H1 (cell line): ENCODE measurements around the gene EFEMP1. TPM values are rescaled to one million over a fixed set of nuclear protein-coding genes. Genes with fewer than 3 reads are reported as not detected.

Source experiments
- CTCF ChIA-PET: fragments of 300-600 bp; sonication (Branson Sonifier 250); formaldehyde crosslinking; loops from one replicate; lab custom pipeline; 2021; ENCODE audit not compliant: partially characterized antibody; lab: Charles Lee
- POLR2A ChIA-PET: fragments of 300-600 bp; sonication (Branson Sonifier 250); formaldehyde crosslinking; loops from one replicate; lab custom pipeline; 2021; ENCODE audit warnings: inconsistent platforms; ENCODE audit not compliant: partially characterized antibody; lab: Charles Lee
- DNase-seq, 2 experiments: peaks; one replicate each; pipeline versions ENCODE4 v3.0.0 to v3.0.0-alpha.2; 2010 to 2022; ENCODE audit warnings: low spot score in 2 of 2, low read depth in 1 of 2, mixed read lengths in 1 of 2
- FAIRE-seq: peaks from 2 replicates; lab custom pipeline; 2011; peaks lifted over from hg19 to GRCh38; lab: Jason Lieb, UNC
- H2AFZ ChIP-seq: 2 replicates; pipeline ENCODE4 v1.8.1; 2012; ENCODE audit warnings: low read length, inconsistent platforms
- H2AK5ac ChIP-seq: 2 replicates; pipeline ENCODE4 v1.6.1; 2013; ENCODE audit warnings: low read depth, low read length
- H2BK120ac ChIP-seq: replicated peaks from 2 replicates; pipeline ENCODE3; 2013; ENCODE audit warnings: low read depth, low read length, inconsistent platforms
- H2BK12ac ChIP-seq: 2 replicates; pipeline ENCODE4 v1.6.1; 2013; ENCODE audit warnings: low read depth, low read length
- H2BK15ac ChIP-seq: 2 replicates; pipeline ENCODE4 v1.6.1; 2013; ENCODE audit warnings: low read length
- H2BK20ac ChIP-seq: 2 replicates; pipeline ENCODE4 v1.6.1; 2013; ENCODE audit warnings: low read length
- H2BK5ac ChIP-seq: 2 replicates; pipeline ENCODE4 v1.6.1; 2013; ENCODE audit warnings: low read depth, low read length
- H3K14ac ChIP-seq: 2 replicates; pipeline ENCODE4 v1.6.1; 2013; ENCODE audit warnings: inconsistent platforms; ENCODE audit not compliant: insufficient read length
- H3K18ac ChIP-seq: 2 replicates; pipeline ENCODE4 v1.6.1; 2013; ENCODE audit warnings: low read length; ENCODE audit errors: extremely low read depth
- H3K23ac ChIP-seq: 2 replicates; pipeline ENCODE4 v1.6.1; 2013; ENCODE audit warnings: inconsistent platforms; ENCODE audit not compliant: insufficient read length
- H3K23me2 ChIP-seq: 2 replicates; pipeline ENCODE4 v1.6.1; 2013; ENCODE audit warnings: low read depth, low read length
- H3K27ac ChIP-seq: 2 replicates; pipeline ENCODE4 v1.6.1; 2011; ENCODE audit warnings: low read depth, low read length, inconsistent platforms
- H3K27me3 ChIP-seq, 4 experiments: replicated peaks in 1 of 4; 1 replicate in 1 of 4; 2 replicates in 3 of 4; pipeline versions ENCODE4 v1.6.1 to v1.8.1; 2011 to 2013; ENCODE audit warnings: low read length in 3 of 4, mild to moderate bottlenecking in 3 of 4, inconsistent platforms in 2 of 4, mixed read lengths in 2 of 4, moderate library complexity in 1 of 4; ENCODE audit not compliant: control insufficient read depth in 3 of 4, insufficient read depth in 3 of 4; ENCODE audit errors: extremely low read depth in 1 of 4
- H3K36me3 ChIP-seq, 4 experiments: 2 replicates each; pipeline versions ENCODE4 v1.6.1 to v1.8.1; 2011 to 2013; ENCODE audit warnings: mild to moderate bottlenecking in 4 of 4, low read length in 3 of 4, moderate library complexity in 2 of 4, control low read depth in 1 of 4, inconsistent platforms in 1 of 4; ENCODE audit not compliant: insufficient read depth in 4 of 4, control insufficient read depth in 2 of 4
- H3K4ac ChIP-seq: replicated peaks from 2 replicates; pipeline ENCODE3; 2013; ENCODE audit warnings: low read length, low read depth, mixed read lengths, inconsistent platforms; ENCODE audit not compliant: insufficient read length
- H3K4me1 ChIP-seq, 4 experiments: replicated peaks in 1 of 4; 1 replicate in 1 of 4; 2 replicates in 3 of 4; pipeline versions ENCODE4 v1.6.1 to v1.8.1; 2011 to 2013; ENCODE audit warnings: low read length in 3 of 4, inconsistent platforms in 2 of 4, mixed read lengths in 1 of 4; ENCODE audit not compliant: insufficient read depth in 4 of 4, control insufficient read depth in 3 of 4
- H3K4me2 ChIP-seq, 2 experiments: 2 replicates each; pipeline versions ENCODE4 v1.6.1 to v1.8.1; 2011 to 2013; ENCODE audit warnings: low read depth in 2 of 2, low read length in 2 of 2, control low read depth in 1 of 2, inconsistent platforms in 1 of 2, mild to moderate bottlenecking in 1 of 2; ENCODE audit not compliant: insufficient read depth in 1 of 2
- H3K4me3 ChIP-seq, 4 experiments: fragments of 200-600, 300-600 bp in 1 of 4; sonication (generic), shearing (Covaris generic), sonication (Bioruptor Twin) in 1 of 4; 2 replicates each; pipeline versions ENCODE4 v1.5.1 to v1.8.1; 2011 to 2016; ENCODE audit warnings: low read length in 4 of 4, low read depth in 3 of 4, control low read depth in 2 of 4, inconsistent platforms in 2 of 4, mild to moderate bottlenecking in 2 of 4, mixed read lengths in 1 of 4, moderate library complexity in 1 of 4; ENCODE audit not compliant: insufficient read depth in 2 of 4; ENCODE audit errors: extremely low read depth in 1 of 4
- H3K56ac ChIP-seq: replicated peaks from 2 replicates; pipeline ENCODE3; 2013; ENCODE audit warnings: low read depth, mild to moderate bottlenecking, mixed read lengths, low read length, inconsistent platforms; ENCODE audit not compliant: insufficient read length
- H3K79me1 ChIP-seq: 2 replicates; pipeline ENCODE4 v1.6.1; 2013; ENCODE audit warnings: low read depth, low read length, control low read depth
- H3K79me2 ChIP-seq, 2 experiments: 2 replicates each; pipeline versions ENCODE4 v1.6.1 to v1.8.1; 2012 to 2013; ENCODE audit warnings: low read length in 2 of 2, mild to moderate bottlenecking in 2 of 2, inconsistent platforms in 1 of 2; ENCODE audit not compliant: insufficient read depth in 2 of 2, control insufficient read depth in 1 of 2
- H3K9ac ChIP-seq, 4 experiments: replicated peaks in 1 of 4; 1 replicate in 1 of 4; 2 replicates in 3 of 4; pipeline versions ENCODE4 v1.6.1 to v1.8.1; 2011 to 2013; ENCODE audit warnings: low read depth in 3 of 4, low read length in 3 of 4, control low read depth in 2 of 4, mild to moderate bottlenecking in 2 of 4, moderate library complexity in 2 of 4, inconsistent platforms in 1 of 4; ENCODE audit errors: extremely low read depth in 1 of 4
- H3K9me3 ChIP-seq, 2 experiments: 2 replicates each; pipeline versions ENCODE4 v1.6.1 to v1.8.1; 2012 to 2013; ENCODE audit warnings: mild to moderate bottlenecking in 2 of 2, moderate library complexity in 2 of 2, control low read depth in 1 of 2, inconsistent platforms in 1 of 2, low read depth in 1 of 2, low read length in 1 of 2, mixed read lengths in 1 of 2; ENCODE audit not compliant: insufficient read depth in 2 of 2
- H4K20me1 ChIP-seq, 2 experiments: replicated peaks in 1 of 2; 2 replicates each; pipeline versions ENCODE3 to v1.8.1; 2011 to 2013; ENCODE audit warnings: inconsistent platforms in 2 of 2, low read length in 2 of 2, mild to moderate bottlenecking in 1 of 2; ENCODE audit not compliant: insufficient read depth in 2 of 2, control insufficient read depth in 1 of 2
- H4K5ac ChIP-seq: 2 replicates; pipeline ENCODE4 v1.6.1; 2013; ENCODE audit warnings: low read length, low read depth, mixed read lengths, inconsistent platforms; ENCODE audit not compliant: insufficient read length
- H4K8ac ChIP-seq: 2 replicates; pipeline ENCODE4 v1.8.0; 2013; ENCODE audit warnings: mild to moderate bottlenecking, moderate library complexity, low read length, inconsistent platforms; ENCODE audit not compliant: insufficient read depth; ENCODE audit errors: extremely low read depth
- H4K91ac ChIP-seq: replicated peaks from 2 replicates; pipeline ENCODE3; 2013; ENCODE audit warnings: low read length, mixed read lengths, inconsistent platforms; ENCODE audit not compliant: insufficient read length
- BACH1 ChIP-seq: IDR thresholded peaks from 2 replicates; pipeline ENCODE4 v1.6.1; 2012; ENCODE audit warnings: low read length, improper control_type of control experiment
- E2F6 ChIP-seq: IDR thresholded peaks from 2 replicates; pipeline ENCODE4 v1.6.1; 2012; ENCODE audit warnings: inconsistent platforms
- MAFK ChIP-seq: IDR thresholded peaks from 2 replicates; pipeline ENCODE4 v1.6.1; 2012; ENCODE audit warnings: low read depth, mild to moderate bottlenecking, improper control_type of control experiment, low read length
- RAD21 ChIP-seq, 2 experiments: IDR thresholded peaks in 1 of 2; conservative IDR thresholded peaks in 1 of 2; 2 replicates each; pipeline ENCODE4 v1.6.1; 2011; ENCODE audit warnings: low read depth in 2 of 2, low read length in 2 of 2, improper control_type of control experiment in 1 of 2, inconsistent platforms in 1 of 2, mild to moderate bottlenecking in 1 of 2, moderate library complexity in 1 of 2
- SIX5 ChIP-seq: IDR thresholded peaks from 2 replicates; pipeline ENCODE4 v1.6.1; 2011; ENCODE audit warnings: mild to moderate bottlenecking, low read depth, low read length
- SRF ChIP-seq: IDR thresholded peaks from 2 replicates; pipeline ENCODE4 v1.6.1; 2011; ENCODE audit warnings: mild to moderate bottlenecking, low read depth, low read length, moderate library complexity
- SUZ12 ChIP-seq: fragments of 200-600 bp; sonication (generic); IDR thresholded peaks from 2 replicates; pipeline ENCODE4 v1.6.1; 2012; ENCODE audit warnings: mild to moderate bottlenecking, inconsistent platforms, low read length, moderate library complexity, mixed read lengths
- TBP ChIP-seq: IDR thresholded peaks from 2 replicates; pipeline ENCODE4 v1.6.1; 2011; ENCODE audit warnings: low read depth, low read length, improper control_type of control experiment
- TEAD4 ChIP-seq: IDR thresholded peaks from 2 replicates; pipeline ENCODE4 v1.6.1; 2012; ENCODE audit warnings: low read depth, low read length, inconsistent platforms, mixed read lengths
- WGBS, 2 experiments: shearing (Covaris generic) in 1 of 2; methylation state at CpG; one replicate each; pipeline versions ENCODE4 v1.1.6 to v1.1.7; 2013 to 2015; ENCODE audit warnings: low lambda C conversion rate in 2 of 2, mixed read lengths in 2 of 2, inconsistent platforms in 1 of 2, low coverage in 1 of 2, missing lambda C conversion rate in 1 of 2; ENCODE audit not compliant: insufficient replicate concordance in 2 of 2, insufficient coverage in 1 of 2, insufficient read length in 1 of 2; ENCODE audit errors: extremely low coverage in 1 of 2, missing lambda C conversion rate in 1 of 2; 5-methylcytosine and 5-hydroxymethylcytosine counted together
- polyA plus RNA-seq, 7 experiments: library from polyadenylated mRNA; depleted of rRNA in 3 of 7; stranded (reverse) in 5 of 7; unstranded in 2 of 7; fragments of >200 nt in 5 of 7; fragments of 200-250 nt in 2 of 7; gene quantifications; 1 replicate in 5 of 7; 2 replicates in 1 of 7; 4 replicates in 1 of 7; pipeline versions ENCODE4 v1.2.1 to v1.2.3, GENCODE V29; 2011 to 2013; ENCODE audit warnings: missing spikeins in 2 of 7, mixed read lengths in 2 of 7
- total RNA-seq: library from RNA; stranded (reverse); fragmentation: NEBNext Ultra II Directional; extraction: Animal tissue kit (Norgen Biotek cat#: 25700); gene quantifications from 2 replicates; pipeline ENCODE4 v1.2.1, GENCODE V29; 2021
- TF ChIP-seq, protein P1 (sequence below): IDR thresholded peaks from 2 replicates; pipeline ENCODE4 v1.6.1; 2012; ENCODE audit warnings: low read length, inconsistent platforms

EFEMP1 gene
- total and polyA plus RNA-seq, 2 of the 8 experiments (the other 6 are each of a cell fraction or from before 2014, with no cell fraction given) = 15.5 to 19.7 TPM

DNA sequence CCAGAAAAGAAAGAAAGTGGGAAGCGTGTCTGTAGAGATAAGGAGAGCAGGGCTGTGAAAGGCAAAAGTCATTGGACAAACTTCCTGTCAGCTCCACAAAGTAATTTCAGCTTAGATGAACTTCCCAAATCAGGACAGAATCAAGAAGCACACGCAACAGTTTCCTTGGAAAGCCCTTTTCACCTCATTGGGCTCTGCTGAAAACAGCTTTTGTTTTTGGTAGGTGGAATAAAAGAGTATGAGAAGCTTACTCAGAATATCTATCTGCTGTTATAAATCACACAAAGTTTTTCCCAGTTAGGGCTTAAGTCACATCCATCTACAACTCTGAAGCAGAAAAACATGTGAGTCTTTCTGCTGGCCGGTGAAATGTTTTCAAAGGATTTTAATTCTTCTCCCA lies 42.4 kb upstream of the EFEMP1 start:
- CTCF ChIA-PET = interaction anchor here (1.3 to 11.0 kb wide), 4 partner anchors 9 to 248 kb away, joined by 3 to 113 read pairs (median 10); no protein-coding TSS in a partner anchor

More for the DNA sequence above, 42.4 kb upstream of the EFEMP1 start:
- FAIRE-seq (no peak), DNase-seq (no peak)
- H2BK120ac ChIP-seq = no peak overlapping the region
- no peak overlapping the region for H3K4me2 ChIP-seq
- H3K4ac ChIP-seq = no peak overlapping the region
- no peak overlapping the region for H3K27ac ChIP-seq
- H4K20me1 ChIP-seq = no peaks in the 10 kb centered on the region
- H3K23ac ChIP-seq = no peak overlapping the region
- H2BK15ac ChIP-seq = no peak overlapping the region
- H3K56ac ChIP-seq = no peak overlapping the region
- H3K36me3 ChIP-seq = no peaks in the 10 kb centered on the region
- H2BK12ac ChIP-seq = no peak overlapping the region
- no peak overlapping the region for H4K5ac ChIP-seq
- no peak overlapping the region for H2AK5ac ChIP-seq
- no peak overlapping the region for H3K4me3 ChIP-seq
- H2AFZ ChIP-seq = no peak overlapping the region
- no peak overlapping the region for H3K9ac ChIP-seq
- POLR2A ChIA-PET = no interaction called here
- 85% methylated on average over 3 of the region's 3 CpGs; no CpG with 5 or more reads in 1 of the 2 experiments for WGBS, 2 experiments
- no peaks in the 10 kb centered on the region for H3K79me2 ChIP-seq
- TF ChIP-seq BACH1 (no peak), SIX5 (no peak), TEAD4 (no peak), TBP (no peak), SRF (no peak), E2F6 (no peak), RAD21 (IDR thresholded peaks at IDR 0.05 in 1 of 2, conservative IDR thresholded peaks at IDR 0.05 in 1 of 2; ENCODE audit: low read depth in 2 of 2, low read length in 2 of 2) (no peak), SUZ12 (no peak), MAFK (no peak)
- TF ChIP-seq, protein P1, sequence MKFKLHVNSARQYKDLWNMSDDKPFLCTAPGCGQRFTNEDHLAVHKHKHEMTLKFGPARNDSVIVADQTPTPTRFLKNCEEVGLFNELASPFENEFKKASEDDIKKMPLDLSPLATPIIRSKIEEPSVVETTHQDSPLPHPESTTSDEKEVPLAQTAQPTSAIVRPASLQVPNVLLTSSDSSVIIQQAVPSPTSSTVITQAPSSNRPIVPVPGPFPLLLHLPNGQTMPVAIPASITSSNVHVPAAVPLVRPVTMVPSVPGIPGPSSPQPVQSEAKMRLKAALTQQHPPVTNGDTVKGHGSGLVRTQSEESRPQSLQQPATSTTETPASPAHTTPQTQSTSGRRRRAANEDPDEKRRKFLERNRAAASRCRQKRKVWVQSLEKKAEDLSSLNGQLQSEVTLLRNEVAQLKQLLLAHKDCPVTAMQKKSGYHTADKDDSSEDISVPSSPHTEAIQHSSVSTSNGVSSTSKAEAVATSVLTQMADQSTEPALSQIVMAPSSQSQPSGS = no peak
- no peaks in the 10 kb centered on the region for H3K9me3 ChIP-seq
- H3K14ac ChIP-seq = no peak overlapping the region
- no peaks in the 10 kb centered on the region for H3K23me2 ChIP-seq
- no peak overlapping the region for H2BK5ac ChIP-seq
- H3K79me1 ChIP-seq = no peaks in the 10 kb centered on the region
- H3K18ac ChIP-seq = no peak overlapping the region
- H4K8ac ChIP-seq = no peak overlapping the region
- H3K4me1 ChIP-seq = no peaks in the 10 kb centered on the region
- H2BK20ac ChIP-seq = no peak overlapping the region
- H4K91ac ChIP-seq = no peak overlapping the region
- no peaks in the 10 kb centered on the region for H3K27me3 ChIP-seq
